Activated CD8-positive, alpha-beta memory T cell treated with anti-CD3 and anti-CD28 coated beads for 1 hour (primary cell): ENCODE measurements around the gene TSFM.

Source experiments
- DNase-seq, 2 donors: peaks; one replicate each; pipeline ENCODE4 v3.0.0-alpha.2; 2020; ENCODE audit warnings: low read depth in 1 of 2; ENCODE audit errors: extremely low read depth in 1 of 2

Gene TSFM

GRCh38 chr12:57832966-57833365, 50.4 kb downstream of the TSFM start:
- DNase-seq: no peak

- DNase-seq: no peak
These were observed 51.1 kb downstream of the TSFM start for GRCh38 chr12:57833672-57834071.

- DNase-seq: no peak
These were observed 51.7 kb downstream of the TSFM start for GRCh38 chr12:57834086-57834876.

DNA sequence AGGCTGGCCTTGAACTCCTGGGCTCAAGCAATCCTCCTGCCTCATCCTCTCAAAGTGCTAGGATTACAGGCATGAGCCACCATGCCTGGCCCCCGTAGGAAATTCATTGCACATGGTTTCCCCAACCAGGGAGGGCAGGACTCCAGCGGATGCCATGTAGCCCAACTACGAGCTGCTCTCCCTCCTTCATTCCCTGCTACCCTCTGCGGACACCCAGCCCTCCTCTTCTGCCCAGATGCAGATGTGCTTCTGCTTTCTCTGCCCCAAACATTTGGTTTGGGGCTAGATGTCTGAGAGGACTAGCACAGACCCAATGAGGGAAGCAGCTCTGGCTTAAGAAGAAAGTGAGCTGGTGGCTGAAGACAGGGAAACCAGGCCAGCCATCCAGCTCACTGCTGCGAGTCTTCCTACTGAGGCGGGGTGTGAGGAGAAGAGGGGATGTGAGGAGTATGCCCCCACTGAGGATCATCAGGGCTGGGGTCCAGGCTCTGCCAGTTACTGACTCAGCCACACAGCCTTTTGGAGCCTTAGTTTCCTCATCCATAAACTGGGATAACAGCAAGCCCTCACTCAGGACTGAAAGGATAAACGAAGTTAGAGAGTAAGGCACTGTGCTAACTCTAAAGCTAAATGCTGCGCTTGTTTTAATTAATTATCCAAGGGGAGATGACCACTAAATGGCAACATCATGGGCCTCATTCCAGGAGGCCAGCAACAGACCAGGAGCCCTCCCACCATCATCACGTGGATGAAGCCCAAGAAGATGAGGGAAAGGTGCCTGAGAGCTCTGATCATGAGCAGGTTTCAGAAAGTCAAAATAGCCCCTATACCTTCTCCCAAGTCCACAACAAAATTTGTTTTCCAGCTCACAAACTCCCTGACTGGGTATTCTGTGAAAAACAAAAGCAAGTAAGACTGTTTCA, 53.0 kb downstream of the TSFM start:
- no peak for DNase-seq

GRCh38 chr12:57836442-57837375, 54.1 kb downstream of the TSFM start:
- DNase-seq: no peak

DNA sequence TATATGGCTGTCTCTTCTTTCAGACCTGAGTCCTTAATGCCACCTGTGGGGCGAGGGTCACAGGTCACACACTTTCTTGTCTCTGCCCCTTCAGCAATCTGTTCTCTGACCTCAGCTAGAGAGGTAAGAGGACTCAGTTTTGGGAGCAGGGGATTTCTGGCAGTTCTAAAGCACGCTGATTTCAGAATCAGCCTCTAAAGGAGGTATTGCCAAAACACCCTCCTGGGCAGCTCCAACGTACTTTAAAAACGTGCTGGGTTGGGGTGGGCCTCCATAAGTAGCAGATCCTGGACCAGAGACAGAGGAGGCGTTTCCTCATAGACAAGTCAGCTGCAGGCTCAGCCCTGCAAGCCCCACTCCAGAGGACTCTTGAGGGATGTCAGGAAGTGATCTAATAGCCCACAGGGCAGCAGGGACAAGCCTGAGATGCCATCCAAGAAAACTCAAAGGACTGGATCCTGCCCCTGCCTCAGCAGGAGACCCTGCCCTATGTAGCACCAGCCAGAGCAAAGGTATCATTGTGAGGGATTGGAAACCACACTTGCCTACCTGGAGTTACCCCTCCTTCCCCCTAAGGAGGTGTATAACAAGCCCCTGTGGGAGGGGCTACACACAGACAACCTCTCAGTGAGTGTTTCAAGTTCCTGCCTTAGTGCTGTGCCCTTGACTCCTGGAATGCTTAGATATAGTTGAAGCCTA, 55.4 kb downstream of the TSFM start:
- DNase-seq: no peak

DNA sequence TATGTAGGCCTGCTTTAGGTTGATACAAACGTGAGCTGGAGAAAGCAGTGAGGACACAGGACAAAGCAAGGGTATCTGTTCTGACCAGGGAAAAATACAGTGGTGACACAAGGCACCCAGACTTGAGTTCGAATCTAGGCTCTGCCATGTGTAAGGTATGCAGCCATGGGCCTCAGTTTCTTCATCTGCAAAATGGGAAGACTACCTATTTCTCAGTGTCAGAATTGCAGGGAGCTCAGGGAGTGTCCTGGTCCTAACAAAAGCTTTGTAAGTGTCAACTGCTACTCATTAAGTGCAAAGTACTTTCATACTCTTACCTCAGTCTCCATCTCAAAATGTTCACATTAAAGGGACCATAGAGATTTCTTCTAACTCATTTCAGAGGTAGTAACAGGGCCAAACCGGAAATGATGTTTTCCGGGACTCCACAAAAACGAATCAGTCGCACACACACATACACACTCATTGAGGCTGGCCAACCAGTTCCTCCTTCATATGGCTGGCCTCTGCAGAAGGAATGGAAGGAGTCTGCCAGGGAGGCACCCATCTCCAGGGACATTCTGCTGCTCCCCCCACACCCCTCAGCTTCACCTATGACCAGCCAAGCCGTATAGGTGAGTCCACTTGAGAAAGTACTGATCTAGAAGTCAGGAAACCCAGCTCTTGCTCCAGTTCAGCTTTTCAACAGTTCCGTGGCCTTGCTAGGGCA, 56.2 kb downstream of the TSFM start:
- DNase-seq: no peak

DNA sequence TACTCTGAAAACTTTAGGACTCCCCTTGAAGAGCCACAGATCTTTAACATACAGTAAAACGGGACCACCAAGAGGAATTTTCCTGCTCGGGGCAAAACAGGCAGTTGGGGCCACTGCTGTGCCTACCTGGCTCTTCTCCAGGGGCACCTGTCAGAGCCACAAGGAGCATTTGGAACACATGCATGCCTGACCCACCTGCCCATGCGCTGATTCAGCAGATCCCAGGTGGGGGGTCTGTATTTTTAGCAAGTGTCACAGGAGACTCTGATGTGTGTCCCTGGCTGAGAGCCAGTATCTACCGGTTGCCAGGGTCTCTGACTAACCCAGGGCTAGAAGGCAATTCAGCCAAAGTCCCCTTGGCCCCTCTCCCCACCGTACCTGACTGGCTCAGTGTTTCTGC, 57.4 kb downstream of the TSFM start:
- no peak for DNase-seq

- DNase-seq: no peak
These were observed 58.1 kb downstream of the TSFM start for GRCh38 chr12:57840726-57841125.

DNA sequence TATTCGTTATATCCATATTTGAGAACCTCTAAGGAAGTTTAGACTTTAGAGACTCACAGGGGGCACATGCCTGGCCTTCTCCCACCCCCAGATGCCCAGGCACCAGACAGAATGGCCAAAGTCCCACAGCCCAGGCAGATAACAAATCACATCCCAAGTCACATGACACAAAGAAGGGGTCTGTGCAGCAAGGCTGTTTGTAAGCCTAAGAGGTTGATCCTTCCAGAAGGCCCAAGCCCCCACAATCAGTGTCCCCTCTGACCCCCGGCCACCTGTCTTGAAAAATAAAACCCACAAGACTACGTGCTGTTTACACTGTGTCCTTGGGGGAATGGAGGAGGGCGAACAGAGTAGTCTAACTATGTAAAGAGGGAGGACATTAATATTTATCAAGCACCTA, 58.9 kb downstream of the TSFM start:
- DNase-seq: no peak

GRCh38 chr12:57842342-57843294, 60.0 kb downstream of the TSFM start:
- DNase-seq: no peak

DNA sequence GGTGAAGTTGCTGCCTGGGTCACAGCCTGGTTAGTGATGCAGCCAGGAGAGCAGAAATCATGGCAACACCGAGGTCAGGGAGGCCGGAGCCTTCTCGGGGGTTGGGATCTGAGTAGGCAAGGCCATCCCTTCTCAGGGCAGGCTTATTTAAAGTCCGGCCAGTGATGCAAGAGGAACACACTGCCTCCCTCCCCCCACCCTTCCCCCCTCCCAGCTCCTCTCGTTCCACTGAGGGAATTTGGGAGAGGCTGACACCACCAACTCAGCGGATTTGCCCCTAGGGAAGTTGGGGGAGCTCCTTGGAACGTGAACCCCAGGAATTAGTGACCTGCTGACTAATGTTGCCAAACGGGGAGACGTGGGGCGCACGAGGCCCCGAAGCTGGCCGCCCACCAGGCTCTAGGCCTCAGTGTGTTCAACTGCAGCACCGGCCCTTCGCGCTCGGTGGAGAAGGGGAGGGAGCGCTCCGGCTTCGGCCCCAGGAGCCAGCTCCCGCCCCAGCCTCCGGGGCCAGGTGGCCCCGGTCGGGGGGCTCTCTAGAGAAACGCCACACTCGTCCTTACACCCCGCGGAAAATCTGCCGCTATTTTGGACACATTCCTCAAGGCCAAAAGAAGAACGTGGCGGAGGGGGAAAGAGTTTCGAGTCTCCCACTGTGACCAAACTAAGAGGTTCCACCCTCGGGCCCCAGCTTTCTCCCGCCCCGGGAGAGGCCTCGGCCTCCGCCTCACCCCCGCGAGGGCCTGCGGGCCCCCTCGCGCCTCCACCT, 62.3 kb downstream of the TSFM start:
- no peak for DNase-seq

GRCh38 chr12:57845478-57846284, 63.1 kb downstream of the TSFM start:
- peak in 1 of 2 donors; percentile 34 for DNase-seq

DNA sequence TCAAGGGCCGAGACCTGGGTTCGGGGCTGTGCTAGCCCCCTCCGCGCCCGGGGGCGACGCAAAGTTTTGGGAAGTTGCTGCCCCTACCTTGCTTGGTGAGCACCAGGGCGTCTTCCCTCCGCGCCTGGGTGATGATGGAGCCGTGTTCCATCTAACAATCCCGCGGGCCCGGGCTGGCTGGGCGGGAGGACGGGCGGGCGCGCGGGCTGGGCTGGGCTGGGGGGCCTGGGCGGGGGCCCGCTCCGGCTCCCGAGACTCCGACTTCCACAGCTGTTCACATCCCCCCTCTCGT, 63.6 kb downstream of the TSFM start:
- DNase-seq: no peak

- DNase-seq: peak; percentile 80 to 82
These were observed 64.2 kb downstream of the TSFM start, which contains the start of gene CTDSP2 for GRCh38 chr12:57846577-57847319. Gene CTDSP2, minus strand, starts transcription at chr12:57846729. Its CDS starts 294 bp downstream, at chr12:57846435.
